Lung (tissue), 12 donors: ENCODE measurements around the gene EBI3. TPM values are rescaled to one million over a fixed set of nuclear protein-coding genes. Genes with fewer than 3 reads are reported as not detected.

Experiments used
- ATAC-seq: fragments of 200-7000 bp; cut with Tn5 transposase; one replicate; pipeline ENCODE4 v1.9.1; 2020; ENCODE audit warnings: moderate number of reproducible peaks; ENCODE audit not compliant: insufficient read depth, low FRiP score
- DNase-seq, 3 donors: peaks; one replicate each; pipeline ENCODE4 v3.0.0-alpha.2; 2013 to 2017
- H3K27ac ChIP-seq, 2 donors: one replicate each; pipeline ENCODE4 v1.5.1; 2013; ENCODE audit warnings: mild to moderate bottlenecking in 2 of 2, moderate library complexity in 2 of 2, control low read depth in 1 of 2, inconsistent platforms in 1 of 2, low read depth in 1 of 2, low read length in 1 of 2
- H3K27me3 ChIP-seq, 3 donors: one replicate each; pipeline ENCODE4 v1.5.1; 2013; ENCODE audit warnings: low read length in 2 of 3; ENCODE audit not compliant: control insufficient read depth in 3 of 3, insufficient read depth in 3 of 3
- H3K36me3 ChIP-seq, 4 donors: one replicate each; pipeline ENCODE4 v1.5.1; 2013; ENCODE audit warnings: low read length in 4 of 4, mild to moderate bottlenecking in 1 of 4, moderate library complexity in 1 of 4; ENCODE audit not compliant: control insufficient read depth in 4 of 4, insufficient read depth in 4 of 4
- H3K4me1 ChIP-seq, 5 donors: one replicate each; pipeline ENCODE4 v1.5.1; 2013; ENCODE audit warnings: low read length in 5 of 5, mild to moderate bottlenecking in 2 of 5, moderate library complexity in 1 of 5; ENCODE audit not compliant: control insufficient read depth in 5 of 5, insufficient read depth in 5 of 5
- H3K4me3 ChIP-seq: one replicate; pipeline ENCODE4 v1.5.1; 2013; ENCODE audit warnings: mild to moderate bottlenecking, control low read depth, moderate library complexity
- H3K9ac ChIP-seq, 2 donors: one replicate each; pipeline ENCODE4 v1.5.1; 2013; ENCODE audit warnings: low read length in 2 of 2, control low read depth in 1 of 2; ENCODE audit not compliant: insufficient read depth in 1 of 2
- H3K9me3 ChIP-seq, 4 donors: one replicate each; pipeline ENCODE4 v1.5.1; 2013; ENCODE audit warnings: low read length in 3 of 4, mild to moderate bottlenecking in 1 of 4, moderate library complexity in 1 of 4; ENCODE audit not compliant: control insufficient read depth in 4 of 4, insufficient read depth in 3 of 4
- CTCF ChIP-seq: IDR thresholded peaks from 2 replicates; pipeline ENCODE4 v1.5.1; 2012; ENCODE audit warnings: mild to moderate bottlenecking; ENCODE audit errors: control extremely low read depth, extremely low read depth
- WGBS, 2 donors: extraction: QIAGEN DNeasy Blood & Tissue Kit; methylation state at CpG; one replicate each; pipeline ENCODE4 v1.1.7; 2013; 5-methylcytosine and 5-hydroxymethylcytosine counted together
- polyA plus RNA-seq, 2 donors: library from polyadenylated mRNA; stranded (reverse); fragments of 200-250 nt; gene quantifications; one replicate each; pipeline ENCODE4 v1.2.1, GENCODE V29; 2013
- total RNA-seq, 2 donors: library from RNA; depleted of rRNA in 1 of 2; stranded (reverse); fragments of >200 nt in 1 of 2; gene quantifications; one replicate each; pipeline ENCODE4 v1.2.1, GENCODE V29; 2014 to 2021
- donor health status: control.
- donor health status: control.
- donor health status: Bipolar disorder and iron deficiency.
- donor health status: healthy.
- donor health status: DM: yes; HTN: yes; CAD: no.

The EBI3 gene
- total and polyA plus RNA-seq, 4 donors: 4.1 to 92.7 (median 6.4) TPM

- Histone ChIP-seq H3K27me3 (peaks cover 14 to 29% (median 16%) of the 10 kb centered on the region in 3 donors), H3K9ac (no peak overlapping the region), H3K27ac (no peak overlapping the region), H3K36me3 (no peaks in the 10 kb centered on the region), H3K4me3 (no peak overlapping the region), H3K9me3 (peaks cover 0 to 2% (median 0%) of the 10 kb centered on the region in 4 donors), H3K4me1 (peaks cover 0 to 2% (median 0%) of the 10 kb centered on the region in 5 donors)
- peak in 2 of 3 donors; percentile 11 to 33 for DNase-seq
- no peak for TF ChIP-seq CTCF
- no peak for ATAC-seq
- WGBS, 2 donors: 17 to 26% methylated on average over 36 to 66 of the region's 70 CpGs
Observed at GRCh38 chr19:4197625-4198466, 31.5 kb upstream of the EBI3 start.

DNA sequence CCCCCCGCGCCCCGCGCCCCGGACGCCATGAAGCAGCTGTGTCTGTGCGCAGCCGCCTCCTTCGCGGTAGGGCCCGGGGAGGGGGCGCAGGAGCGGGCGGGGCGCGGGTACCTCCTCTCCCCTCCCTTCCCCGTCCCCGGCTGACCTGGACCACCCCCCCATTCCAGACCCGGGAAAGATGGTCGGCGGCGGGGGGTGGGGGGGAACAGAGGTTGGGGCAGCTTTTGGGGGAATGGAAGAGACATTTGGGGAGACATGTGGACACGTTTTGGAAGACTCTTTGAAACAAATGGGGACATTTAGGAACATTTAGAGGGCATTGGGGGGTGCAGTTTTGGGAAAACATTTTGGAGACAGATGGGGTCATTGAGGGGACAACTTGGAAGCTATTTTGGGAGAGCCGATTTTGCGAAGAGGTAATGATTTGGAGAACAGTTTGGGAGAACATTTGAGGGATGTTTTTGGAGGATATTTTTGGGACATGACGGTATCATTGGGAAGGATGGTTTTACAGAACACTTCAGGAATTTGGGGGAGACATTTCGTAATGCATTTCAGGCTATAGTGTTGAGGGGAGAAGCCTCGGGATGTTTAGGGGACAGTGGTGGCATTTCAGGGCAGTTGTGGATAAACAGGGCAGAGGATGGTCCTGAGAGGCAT lies 30.7 kb upstream of the EBI3 start:
- 7 to 13% methylated on average over 15 to 28 of the region's 28 CpGs for WGBS, 2 donors

DNA sequence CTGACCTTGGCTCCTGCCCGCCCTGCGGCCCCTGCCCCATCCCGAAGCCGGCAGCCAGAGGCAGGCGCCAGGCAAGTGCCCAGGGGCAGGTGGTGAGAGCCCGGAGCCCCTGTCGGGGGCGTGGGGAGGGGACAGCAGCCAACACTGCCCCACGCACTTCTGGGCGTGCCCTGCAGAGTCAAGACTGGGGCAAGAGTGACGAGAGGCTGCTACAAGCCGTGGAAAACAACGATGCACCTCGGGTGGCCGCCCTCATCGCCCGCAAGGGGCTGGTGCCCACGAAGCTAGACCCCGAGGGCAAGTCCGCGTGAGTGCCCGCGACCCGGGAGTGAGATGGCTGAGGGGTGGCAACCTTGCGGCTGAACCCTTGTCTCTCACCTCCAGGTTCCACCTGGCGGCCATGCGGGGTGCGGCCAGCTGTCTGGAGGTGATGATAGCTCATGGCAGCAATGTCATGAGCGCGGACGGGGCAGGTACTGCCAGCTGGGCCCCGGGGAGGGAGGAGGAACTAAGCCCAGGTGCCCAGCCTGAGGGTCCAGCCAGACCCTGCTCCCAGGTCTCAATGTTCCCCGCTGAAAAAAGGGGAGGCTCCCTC lies 29.5 kb upstream of the EBI3 start:
- no peak for ATAC-seq
- H3K36me3 ChIP-seq: no peaks in the 10 kb centered on the region
- H3K9me3 ChIP-seq: peaks cover 0 to 2% (median 0%) of the 10 kb centered on the region in 4 donors
- peaks cover 0 to 2% (median 0%) of the 10 kb centered on the region in 5 donors for H3K4me1 ChIP-seq
- 75 to 76% methylated on average over 30 to 33 of the region's 33 CpGs for WGBS, 2 donors
- TF ChIP-seq CTCF: no peak
- no peak for DNase-seq
- H3K27ac ChIP-seq: no peak overlapping the region
- H3K9ac ChIP-seq: no peak overlapping the region
- no peak overlapping the region for H3K4me3 ChIP-seq
- peaks cover 14 to 21% (median 16%) of the 10 kb centered on the region in 3 donors for H3K27me3 ChIP-seq

More for the DNA sequence above, 30.7 kb upstream of the EBI3 start:
- Histone ChIP-seq H3K9ac (no peak overlapping the region), H3K4me3 (no peak overlapping the region), H3K27me3 (peaks cover 14 to 29% (median 16%) of the 10 kb centered on the region in 3 donors), H3K4me1 (peaks cover 0 to 2% (median 0%) of the 10 kb centered on the region in 5 donors), H3K9me3 (peaks cover 0 to 2% (median 0%) of the 10 kb centered on the region in 4 donors), H3K36me3 (no peaks in the 10 kb centered on the region), H3K27ac (no peak overlapping the region)
- ATAC-seq (no peak), DNase-seq (no peak)
- TF ChIP-seq CTCF: no peak
